Activated T-cell treated with anti-CD3 and anti-CD28 coated beads for 48 hours (primary cell): Measurements from ENCODE around the gene CFAP69.
"Not testable (repeated sequence)": the region's sequence is repeated elsewhere in the genome, so short reads cannot be mapped to it uniquely, and the experiment has no call there.

Experiments
- DNase-seq: peaks from one replicate; pipeline ENCODE4 v3.0.0-alpha.2; 2020; ENCODE audit warnings: low read depth

The CFAP69 gene

GRCh38 chr7:90231304-90231703 lies 13.7 kb upstream of the CFAP69 start:
- DNase-seq: no peak

- no peak for DNase-seq
Measured at GRCh38 chr7:90232430-90232829, 12.5 kb upstream of the CFAP69 start.

- no peak for DNase-seq
Measured at GRCh38 chr7:90233569-90233968, 11.4 kb upstream of the CFAP69 start.

GRCh38 chr7:90236721-90237289 lies 8.2 kb upstream of the CFAP69 start:
- no peak for DNase-seq

GRCh38 chr7:90238022-90238421 lies 7.0 kb upstream of the CFAP69 start:
- DNase-seq: no peak

- no peak for DNase-seq
Measured at GRCh38 chr7:90238583-90238982, 6.4 kb upstream of the CFAP69 start.

GRCh38 chr7:90239050-90239449 lies 5.9 kb upstream of the CFAP69 start:
- DNase-seq: no peak

- no peak for DNase-seq
Measured at GRCh38 chr7:90239625-90240228, 5.2 kb upstream of the CFAP69 start.

- DNase-seq: no peak
Measured at GRCh38 chr7:90242369-90243168, 2.4 kb upstream of the CFAP69 start.

- no peak for DNase-seq
Measured at GRCh38 chr7:90243556-90243955, 1.4 kb upstream of the CFAP69 start.

GRCh38 chr7:90244565-90244908 lies 437 bp upstream of the CFAP69 start:
- no peak for DNase-seq

GRCh38 chr7:90246171-90246570 lies 1.2 kb downstream of the CFAP69 start:
- no peak for DNase-seq

GRCh38 chr7:90248706-90249105 lies 3.7 kb downstream of the CFAP69 start:
- no peak for DNase-seq

GRCh38 chr7:90250601-90251303 lies 5.8 kb downstream of the CFAP69 start:
- no peak for DNase-seq

- no peak for DNase-seq
Measured at GRCh38 chr7:90251304-90251635, 6.3 kb downstream of the CFAP69 start.

- DNase-seq: not testable (repeated sequence)
Measured at GRCh38 chr7:90256011-90256410, 11.0 kb downstream of the CFAP69 start.

- DNase-seq: no peak
Measured at GRCh38 chr7:90256778-90257177, 11.8 kb downstream of the CFAP69 start.

GRCh38 chr7:90261441-90261840 lies 16.5 kb downstream of the CFAP69 start:
- DNase-seq: no peak

GRCh38 chr7:90262438-90262837 lies 17.5 kb downstream of the CFAP69 start:
- no peak for DNase-seq

- DNase-seq: no peak
Measured at GRCh38 chr7:90266808-90267207, 21.8 kb downstream of the CFAP69 start.

- DNase-seq: no peak
Measured at GRCh38 chr7:90267263-90267858, 22.4 kb downstream of the CFAP69 start.

- no peak for DNase-seq
Measured at GRCh38 chr7:90269163-90269562, 24.2 kb downstream of the CFAP69 start.
